Measurements from ENCODE around the gene CAMP. TPM values are rescaled to one million over a fixed set of nuclear protein-coding genes. Genes with fewer than 3 reads are reported as not detected.

Gene CAMP
- total RNA-seq, 5 donors from 2014 or later (not counting 1 experiment from before 2014, with no cell fraction given): not detected

GRCh38 chr3:48256557-48256956, 33.3 kb downstream of the CAMP start:
- ATAC-seq (replicated peaks in 1 of 4) (no peak), DNase-seq (no peak)
- Mint-ChIP-seq H3K4me3 (no peak overlapping the region), H3K27me3 (no peaks in the 10 kb centered on the region), H3K27ac (no peak overlapping the region), H3K4me1 (peaks cover 6 to 12% (median 7%) of the 10 kb centered on the region in 3 donors), H3K9me3 (peaks cover 0 to 7% (median 2%) of the 10 kb centered on the region in 3 donors), H3K36me3 (peaks cover 54% of the 10 kb centered on the region)
- Histone ChIP-seq H3K36me3 (ENCODE audit: control insufficient read depth in 2 of 2, extremely low read depth in 1 of 2, insufficient read depth in 1 of 2, low read length in 1 of 2) (peaks cover 7 to 23% of the 10 kb centered on the region in 2 donors), H3K27ac (ENCODE audit: low read length) (no peak overlapping the region), H3K27me3 (replicated peaks in 1 of 2; ENCODE audit: control insufficient read depth in 2 of 2, extremely low read depth in 1 of 2, insufficient read depth in 2 of 2, low read length in 1 of 2) (no peaks in the 10 kb centered on the region), H3K4me1 (ENCODE audit: control insufficient read depth in 1 of 2, extremely low read depth in 1 of 2, insufficient read depth in 2 of 2, low read length in 2 of 2) (peaks cover 0 to 3% of the 10 kb centered on the region in 2 experiments), H3K4me3 (ENCODE audit: control insufficient read depth in 1 of 2, extremely low read depth in 1 of 2, low read length in 1 of 2) (no peak overlapping the region), H3K9me3 (peaks cover 2% of the 10 kb centered on the region)
- ChIA-PET CTCF (no interaction called here), POLR2A (no interaction called here)
- WGBS (ENCODE audit: insufficient coverage): 100% methylated on average over 2 of the region's 8 CpGs

GRCh38 chr3:48258530-48258929, 35.2 kb downstream of the CAMP start:
- H3K27ac ChIP-seq (ENCODE audit: low read length): no peak overlapping the region
- H3K27me3 ChIP-seq (replicated peaks in 1 of 2; ENCODE audit: control insufficient read depth in 2 of 2, extremely low read depth in 1 of 2, insufficient read depth in 2 of 2, low read length in 1 of 2): no peaks in the 10 kb centered on the region
- Mint-ChIP-seq H3K27me3 (no peaks in the 10 kb centered on the region), H3K4me3 (no peak overlapping the region), H3K27ac (no peak overlapping the region), H3K36me3 (peaks cover 63% of the 10 kb centered on the region), H3K4me1 (peaks cover 6 to 12% (median 7%) of the 10 kb centered on the region in 3 donors), H3K9me3 (peaks cover 0 to 7% (median 2%) of the 10 kb centered on the region in 3 donors)
- peaks cover 0 to 3% of the 10 kb centered on the region in 2 experiments for H3K4me1 ChIP-seq (ENCODE audit: control insufficient read depth in 1 of 2, extremely low read depth in 1 of 2, insufficient read depth in 2 of 2, low read length in 2 of 2)
- ATAC-seq (replicated peaks in 1 of 4): no peak
- peaks cover 2% of the 10 kb centered on the region for H3K9me3 ChIP-seq
- DNase-seq: no peak
- CTCF ChIA-PET: interaction anchor here in 1 of 2 donors (1.1 kb wide), 1 partner anchor 178 kb away, joined by 4 read pairs; no protein-coding TSS in a partner anchor
- POLR2A ChIA-PET: no interaction called here
- WGBS (ENCODE audit: insufficient coverage): no CpG with 5 or more reads among the region's 1 CpG
- peaks cover 7 to 38% of the 10 kb centered on the region in 2 donors for H3K36me3 ChIP-seq (ENCODE audit: control insufficient read depth in 2 of 2, extremely low read depth in 1 of 2, insufficient read depth in 1 of 2, low read length in 1 of 2)
- no peak overlapping the region for H3K4me3 ChIP-seq (ENCODE audit: control insufficient read depth in 1 of 2, extremely low read depth in 1 of 2, low read length in 1 of 2)

- H3K27me3 ChIP-seq (replicated peaks in 1 of 2; ENCODE audit: control insufficient read depth in 2 of 2, extremely low read depth in 1 of 2, insufficient read depth in 2 of 2, low read length in 1 of 2): no peaks in the 10 kb centered on the region
- peak overlapping the region; percentile 93 to 94 for H3K27ac Mint-ChIP-seq
- peak overlapping the region in 2 of 3 donors; percentile 2 to 87 for H3K4me3 Mint-ChIP-seq
- H3K4me1 Mint-ChIP-seq: peaks cover 31 to 37% (median 32%) of the 10 kb centered on the region in 3 donors
- DNase-seq (no peak), ATAC-seq (replicated peaks in 1 of 4) (no peak)
- peaks cover 0 to 16% of the 10 kb centered on the region in 2 donors for H3K36me3 ChIP-seq (ENCODE audit: control insufficient read depth in 2 of 2, extremely low read depth in 1 of 2, insufficient read depth in 1 of 2, low read length in 1 of 2)
- H3K36me3 Mint-ChIP-seq: peaks cover 15% of the 10 kb centered on the region
- H3K9me3 Mint-ChIP-seq: no peaks in the 10 kb centered on the region
- no peaks in the 10 kb centered on the region for H3K9me3 ChIP-seq
- ChIA-PET CTCF (interaction anchor here (0.7 to 3.2 kb wide), 4 partner anchors 168 to 244 kb away, joined by 3 to 24 read pairs (median 6); partner anchors contain the start of genes CCDC51 (in 1 of the 2) and TMA7 (in 1 of the 2)), POLR2A (interaction anchor here in 1 of 2 donors (0.9 kb wide), 1 partner anchor 172 kb away, joined by 4 read pairs; the partner anchor contains the start of genes CCDC51 and TMA7)
- no peaks in the 10 kb centered on the region for H3K27me3 Mint-ChIP-seq
- no peak overlapping the region for H3K4me3 ChIP-seq (ENCODE audit: control insufficient read depth in 1 of 2, extremely low read depth in 1 of 2, low read length in 1 of 2)
- WGBS (ENCODE audit: insufficient coverage): no CpG with 5 or more reads among the region's 2 CpGs
- H3K27ac ChIP-seq (ENCODE audit: low read length): peak overlapping the region; percentile 49
- H3K4me1 ChIP-seq (ENCODE audit: control insufficient read depth in 1 of 2, extremely low read depth in 1 of 2, insufficient read depth in 2 of 2, low read length in 2 of 2): peaks cover 20 to 25% of the 10 kb centered on the region in 2 experiments
Measured at GRCh38 chr3:48267782-48268181, 44.5 kb downstream of the CAMP start.

DNA sequence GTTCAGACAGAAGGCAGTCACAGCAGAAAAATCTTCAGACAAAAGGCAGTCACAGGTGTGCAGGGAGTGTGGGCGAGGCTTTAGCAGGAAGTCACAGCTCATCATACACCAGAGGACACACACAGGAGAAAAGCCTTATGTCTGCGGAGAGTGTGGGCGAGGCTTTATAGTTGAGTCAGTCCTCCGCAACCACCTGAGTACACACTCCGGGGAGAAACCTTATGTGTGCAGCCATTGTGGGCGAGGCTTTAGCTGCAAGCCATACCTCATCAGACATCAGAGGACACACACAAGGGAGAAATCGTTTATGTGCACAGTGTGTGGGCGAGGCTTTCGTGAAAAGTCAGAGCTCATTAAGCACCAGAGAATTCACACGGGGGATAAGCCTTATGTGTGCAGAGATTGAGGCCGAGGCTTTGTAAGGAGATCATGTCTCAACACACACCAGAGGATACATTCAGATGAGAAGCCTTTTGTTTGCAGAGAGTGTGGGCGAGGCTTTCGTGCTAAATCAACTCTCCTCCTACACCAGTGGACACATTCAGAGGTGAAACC, 45.2 kb downstream of the CAMP start:
- WGBS (ENCODE audit: insufficient coverage): no CpG with 5 or more reads among the region's 13 CpGs
- Mint-ChIP-seq H3K27me3 (no peaks in the 10 kb centered on the region), H3K36me3 (peaks cover 15% of the 10 kb centered on the region), H3K27ac (peak overlapping the region; percentile 93 to 94), H3K4me1 (peaks cover 32 to 38% (median 32%) of the 10 kb centered on the region in 3 donors), H3K4me3 (peak overlapping the region; percentile 72 to 87 (median 76)), H3K9me3 (no peaks in the 10 kb centered on the region)
- peak overlapping the region in 1 of 2 donors; percentile 27 for H3K4me3 ChIP-seq (ENCODE audit: control insufficient read depth in 1 of 2, extremely low read depth in 1 of 2, low read length in 1 of 2)
- H3K9me3 ChIP-seq: no peaks in the 10 kb centered on the region
- H3K27me3 ChIP-seq (replicated peaks in 1 of 2; ENCODE audit: control insufficient read depth in 2 of 2, extremely low read depth in 1 of 2, insufficient read depth in 2 of 2, low read length in 1 of 2): no peaks in the 10 kb centered on the region
- peaks cover 0 to 13% of the 10 kb centered on the region in 2 donors for H3K36me3 ChIP-seq (ENCODE audit: control insufficient read depth in 2 of 2, extremely low read depth in 1 of 2, insufficient read depth in 1 of 2, low read length in 1 of 2)
- ChIA-PET CTCF (interaction anchor here (0.5 to 3.2 kb wide), 8 partner anchors 8 to 474 kb away, joined by 3 to 24 read pairs (median 5); partner anchors contain the start of genes CCDC51 (in 1 of the 2), NME6 (in 1 of the 2) and TMA7 (in 1 of the 2)), POLR2A (interaction anchor here in 1 of 2 donors (0.6 to 0.9 kb wide), 2 partner anchors 171 to 386 kb away, joined by 3 to 4 read pairs; partner anchors contain the start of genes CCDC51 and TMA7)
- peak; percentile 96 to 98 (median 96) for ATAC-seq (replicated peaks in 1 of 4)
- H3K27ac ChIP-seq (ENCODE audit: low read length): peak overlapping the region; percentile 80
- peak; percentile 45 to 88 (median 75) for DNase-seq
- peaks cover 20 to 25% of the 10 kb centered on the region in 2 experiments for H3K4me1 ChIP-seq (ENCODE audit: control insufficient read depth in 1 of 2, extremely low read depth in 1 of 2, insufficient read depth in 2 of 2, low read length in 2 of 2)

- DNase-seq: peak in 11 of 35 experiments; percentile 6 to 45 (median 14)
- peak overlapping the region; percentile 72 to 87 (median 76) for H3K4me3 Mint-ChIP-seq
- peaks cover 11% of the 10 kb centered on the region for H3K36me3 Mint-ChIP-seq
- ChIA-PET POLR2A (interaction anchor here in 1 of 2 donors (0.6 kb wide), 1 partner anchor 385 kb away, joined by 3 read pairs; no protein-coding TSS in a partner anchor), CTCF (interaction anchor here (0.5 to 3.2 kb wide), 9 partner anchors 9 to 473 kb away, joined by 3 to 24 read pairs (median 3); partner anchors contain the start of genes CCDC51 (in 1 of the 2), NME6 (in 1 of the 2) and TMA7 (in 1 of the 2))
- peak; percentile 17 to 28 (median 26) for ATAC-seq (replicated peaks in 1 of 4)
- no peaks in the 10 kb centered on the region for H3K27me3 Mint-ChIP-seq
- peak overlapping the region; percentile 80 for H3K27ac ChIP-seq (ENCODE audit: low read length)
- peak overlapping the region; percentile 93 to 94 for H3K27ac Mint-ChIP-seq
- WGBS (ENCODE audit: insufficient coverage): 43% methylated on average over 4 of the region's 23 CpGs
- peaks cover 32 to 41% (median 33%) of the 10 kb centered on the region in 3 donors for H3K4me1 Mint-ChIP-seq
- H3K27me3 ChIP-seq (replicated peaks in 1 of 2; ENCODE audit: control insufficient read depth in 2 of 2, extremely low read depth in 1 of 2, insufficient read depth in 2 of 2, low read length in 1 of 2): no peaks in the 10 kb centered on the region
- H3K4me3 ChIP-seq (ENCODE audit: control insufficient read depth in 1 of 2, extremely low read depth in 1 of 2, low read length in 1 of 2): peak overlapping the region in 1 of 2 donors; percentile 27
- H3K4me1 ChIP-seq (ENCODE audit: control insufficient read depth in 1 of 2, extremely low read depth in 1 of 2, insufficient read depth in 2 of 2, low read length in 2 of 2): peaks cover 20 to 25% of the 10 kb centered on the region in 2 experiments
- no peaks in the 10 kb centered on the region for H3K9me3 ChIP-seq
- H3K9me3 Mint-ChIP-seq: no peaks in the 10 kb centered on the region
- peaks cover 0 to 7% of the 10 kb centered on the region in 2 donors for H3K36me3 ChIP-seq (ENCODE audit: control insufficient read depth in 2 of 2, extremely low read depth in 1 of 2, insufficient read depth in 1 of 2, low read length in 1 of 2)
Measured at GRCh38 chr3:48268936-48269561, 45.8 kb downstream of the CAMP start.

GRCh38 chr3:48269592-48269991, 46.3 kb downstream of the CAMP start:
- Histone ChIP-seq H3K27me3 (replicated peaks in 1 of 2; ENCODE audit: control insufficient read depth in 2 of 2, extremely low read depth in 1 of 2, insufficient read depth in 2 of 2, low read length in 1 of 2) (no peaks in the 10 kb centered on the region), H3K27ac (ENCODE audit: low read length) (peak overlapping the region; percentile 80)
- H3K9me3 Mint-ChIP-seq: no peaks in the 10 kb centered on the region

More at GRCh38 chr3:48269592-48269991, 46.3 kb downstream of the CAMP start:
- H3K9me3 ChIP-seq: no peaks in the 10 kb centered on the region
- Mint-ChIP-seq H3K36me3 (peaks cover 9% of the 10 kb centered on the region), H3K27me3 (no peaks in the 10 kb centered on the region), H3K27ac (peak overlapping the region; percentile 93 to 94), H3K4me3 (peak overlapping the region; percentile 72 to 87 (median 76)), H3K4me1 (peaks cover 32 to 41% (median 33%) of the 10 kb centered on the region in 3 donors)
- H3K36me3 ChIP-seq (ENCODE audit: control insufficient read depth in 2 of 2, extremely low read depth in 1 of 2, insufficient read depth in 1 of 2, low read length in 1 of 2): peaks cover 0 to 6% of the 10 kb centered on the region in 2 donors
- H3K4me1 ChIP-seq (ENCODE audit: control insufficient read depth in 1 of 2, extremely low read depth in 1 of 2, insufficient read depth in 2 of 2, low read length in 2 of 2): peaks cover 20 to 25% of the 10 kb centered on the region in 2 experiments
- no peak for ATAC-seq (replicated peaks in 1 of 4)
- no peak for DNase-seq
- WGBS (ENCODE audit: insufficient coverage): 63% methylated on average over 1 of the region's 8 CpGs
- H3K4me3 ChIP-seq (ENCODE audit: control insufficient read depth in 1 of 2, extremely low read depth in 1 of 2, low read length in 1 of 2): peak overlapping the region in 1 of 2 donors; percentile 27
- ChIA-PET POLR2A (no interaction called here), CTCF (interaction anchor here (0.5 to 3.2 kb wide), 7 partner anchors 9 to 289 kb away, joined by 3 to 24 read pairs (median 4); partner anchors contain the start of genes CCDC51 (in 1 of the 2) and TMA7 (in 1 of the 2))
